A549 (cell line): Measurements from ENCODE around the gene C2orf69. TPM values are rescaled to one million over a fixed set of nuclear protein-coding genes. Genes with fewer than 3 reads are reported as not detected.

Experiments
- ATAC-seq, 2 experiments: fragments of 200-7000 bp in 1 of 2; fragments of >200 bp in 1 of 2; cut with Nextera tagmentation in 1 of 2; cut with Tn5 transposase in 1 of 2; 3 replicates each; pipeline versions ENCODE4 v1.8.0 to v1.9.1; 2018 to 2020; ENCODE audit warnings: mild to moderate bottlenecking in 1 of 2, moderate library complexity in 1 of 2
- CTCF ChIA-PET: fragments of 300-600 bp; sonication (Branson Sonifier 250); formaldehyde crosslinking; extraction: SDS; loops from one replicate; lab custom pipeline; 2021; ENCODE audit warnings: antibody characterized with exemption, inconsistent platforms; lab: Yijun Ruan, JAX
- POLR2A ChIA-PET: fragments of 350-600 bp; formaldehyde crosslinking; extraction: SDS; loops from one replicate; lab custom pipeline; 2021; ENCODE audit warnings: antibody characterized with exemption, inconsistent platforms; lab: Yijun Ruan, JAX
- DNase-seq, 2 experiments: peaks; one replicate each; pipeline versions ENCODE4 v3.0.0 to v3.0.0-alpha.2; 2011 to 2016; ENCODE audit warnings: low read depth in 1 of 2, low spot score in 1 of 2
- FAIRE-seq: peaks from 2 replicates; lab custom pipeline; 2011; peaks lifted over from hg19 to GRCh38; lab: Jason Lieb, UNC
- H3K27ac ChIP-seq, 2 experiments: fragments of >200 bp; sonication (Bioruptor Twin); formaldehyde crosslinking; 3 replicates each; pipeline ENCODE4 v1.5.1; 2016 to 2017
- H3K4me1 ChIP-seq: fragments of >200 bp; sonication (Bioruptor Twin); formaldehyde crosslinking; 3 replicates; pipeline ENCODE4 v1.6.1; 2016
- H3K4me2 ChIP-seq: fragments of >200 bp; sonication (Bioruptor Twin); formaldehyde crosslinking; 3 replicates; pipeline ENCODE4 v1.6.1; 2016
- H3K4me3 ChIP-seq: fragments of >200 bp; sonication (Bioruptor Twin); formaldehyde crosslinking; 3 replicates; pipeline ENCODE4 v1.5.1; 2016
- H3K9me3 ChIP-seq: fragments of >200 bp; sonication (Bioruptor Twin); formaldehyde crosslinking; 3 replicates; pipeline ENCODE4 v1.6.1; 2016
- CBX2 ChIP-seq: fragments of 200-600 bp; sonication (generic); IDR thresholded peaks from 2 replicates; pipeline ENCODE4 v1.6.1; 2016; ENCODE audit warnings: low read depth, mild to moderate bottlenecking, borderline replicate concordance
- CHD2 ChIP-seq: fragments of 150-350 bp; IDR thresholded peaks from 2 replicates; pipeline ENCODE4 v1.6.1; 2014; ENCODE audit warnings: low read length; ENCODE audit not compliant: partially characterized antibody
- HOXA7 ChIP-seq: fragments of 250-450 bp; sonication (Bioruptor Pico); IDR thresholded peaks from 2 replicates; pipeline ENCODE4 v1.5.0; 2020; ENCODE audit warnings: mild to moderate bottlenecking, moderate library complexity
- KDM5A ChIP-seq: fragments of 200-600 bp; sonication (generic); IDR thresholded peaks from 2 replicates; pipeline ENCODE4 v1.6.1; 2016; ENCODE audit warnings: antibody characterized with exemption, mild to moderate bottlenecking
- MAZ ChIP-seq: fragments of 150-350 bp; IDR thresholded peaks from 2 replicates; pipeline ENCODE4 v1.6.1; 2014; ENCODE audit warnings: antibody characterized with exemption, low read depth, low read length, borderline replicate concordance
- MYC ChIP-seq: IDR thresholded peaks from 2 replicates; pipeline ENCODE4 v1.6.1; 2012; ENCODE audit warnings: mild to moderate bottlenecking, inconsistent platforms, low read length, improper control_type of control experiment, borderline replicate concordance
- NFE2L2 ChIP-seq: fragments of 150-350 bp; conservative IDR thresholded peaks from 2 replicates; pipeline ENCODE4 v1.6.1; 2014; ENCODE audit warnings: low read length
- NPAS2 ChIP-seq: fragments of 250-450 bp; sonication (Bioruptor Pico); IDR thresholded peaks from 2 replicates; pipeline ENCODE4 v1.8.0; 2022; ENCODE audit warnings: mild to moderate bottlenecking, moderate library complexity, borderline replicate concordance
- PHF8 ChIP-seq: fragments of 200-600 bp; sonication (generic); IDR thresholded peaks from 2 replicates; pipeline ENCODE4 v1.6.1; 2016; ENCODE audit warnings: low read depth, mild to moderate bottlenecking, antibody characterized with exemption, moderate library complexity, borderline replicate concordance
- SREBF2 ChIP-seq: fragments of 450-650 bp; IDR thresholded peaks from 2 replicates; pipeline ENCODE4 v1.6.1; 2014; ENCODE audit warnings: mild to moderate bottlenecking, moderate library complexity
- TFCP2L1 ChIP-seq: fragments of 250-450 bp; sonication (Bioruptor Pico); IDR thresholded peaks from 2 replicates; pipeline ENCODE4 v1.5.0; 2021; ENCODE audit warnings: mild to moderate bottlenecking
- TP53 ChIP-seq: fragments of 250-450 bp; sonication (Bioruptor Pico); IDR thresholded peaks from 2 replicates; pipeline ENCODE4 v1.5.0; 2021; ENCODE audit warnings: mild to moderate bottlenecking, moderate library complexity
- ZC3H11A ChIP-seq: fragments of 450-650 bp; IDR thresholded peaks from 2 replicates; pipeline ENCODE4 v1.6.1; 2014; ENCODE audit warnings: antibody characterized with exemption, mild to moderate bottlenecking
- ZFP36 ChIP-seq: fragments of 450-650 bp; IDR thresholded peaks from 2 replicates; pipeline ENCODE4 v1.6.1; 2014; ENCODE audit warnings: borderline replicate concordance; ENCODE audit not compliant: partially characterized antibody
- WGBS: methylation state at CpG from one replicate; pipeline ENCODE4 v1.1.6; 2017; ENCODE audit errors: missing lambda C conversion rate; 5-methylcytosine and 5-hydroxymethylcytosine counted together
- polyA plus RNA-seq, 4 experiments: library from polyadenylated mRNA; depleted of rRNA in 3 of 4; stranded (reverse); fragments of >200 nt; fragmentation: RNase III in 1 of 4; extraction: RNeasy Plus Mini Kit Qiagen cat#74134 plus additional on column Dnase treatment in 1 of 4; gene quantifications; 2 replicates in 3 of 4; 3 replicates in 1 of 4; pipeline ENCODE4 v1.2.3, GENCODE V29; 2011 to 2017
- TF ChIP-seq, protein P1 (sequence below): fragments of >200 bp; sonication (Bioruptor Twin); formaldehyde crosslinking; IDR thresholded peaks from 2 replicates; pipeline ENCODE4 v1.6.1; 2016
- TF ChIP-seq, protein P2 (sequence below): fragments of >200 bp; sonication (Bioruptor Twin); formaldehyde crosslinking; IDR thresholded peaks from 3 replicates; pipeline ENCODE4 v1.5.1; 2016
- TF ChIP-seq, protein P3 (sequence below): fragments of >200 bp; sonication (Bioruptor Twin); formaldehyde crosslinking; IDR thresholded peaks from 3 replicates; pipeline ENCODE4 v1.6.1; 2016
- TF ChIP-seq, protein P4 (sequence below): fragments of 150-350 bp; IDR thresholded peaks from 2 replicates; pipeline ENCODE4 v1.6.1; 2014; ENCODE audit warnings: low read depth, mild to moderate bottlenecking, low read length

The C2orf69 gene
- polyA plus RNA-seq, 2 of the 4 experiments (the other 2 are of a cell fraction), result 9.3 to 9.9 TPM

DNA sequence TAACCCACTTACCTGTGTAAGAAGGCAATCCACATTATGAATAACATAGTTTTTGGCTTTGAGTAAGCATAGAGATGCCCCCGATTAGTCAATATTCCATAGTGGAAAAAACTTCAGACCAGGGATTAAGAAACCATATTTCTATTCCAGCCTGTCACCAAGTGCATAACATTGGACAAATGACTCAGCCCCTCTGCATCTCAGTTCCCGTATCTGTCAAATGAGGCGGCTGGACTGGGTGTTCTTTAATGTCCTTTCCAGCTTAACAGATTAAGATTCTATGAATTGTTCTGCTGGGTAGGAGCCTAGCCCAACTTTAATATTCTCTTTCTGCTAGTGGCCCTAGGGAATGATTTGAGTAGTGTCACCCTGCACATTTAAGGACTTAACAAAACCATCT lies 48.3 kb upstream of the C2orf69 start:
- H3K4me3 ChIP-seq, result no peak overlapping the region
- FAIRE-seq (no peak), DNase-seq (no peak), ATAC-seq (peak in 1 of 2 experiments; percentile 56; a peak in 1 of 6 replicates)
- ChIA-PET CTCF (interaction anchor here (1.3 to 1.5 kb wide), 3 partner anchors 8 to 158 kb away, joined by 3 to 5 read pairs (median 5); no protein-coding TSS in a partner anchor), POLR2A (no interaction called here)
- no peak overlapping the region for H3K27ac ChIP-seq
- no peaks in the 10 kb centered on the region for H3K4me1 ChIP-seq
- no peaks in the 10 kb centered on the region for H3K9me3 ChIP-seq
- TF ChIP-seq ZC3H11A (no peak), CBX2 (no peak), TP53 (CRISPR knock-in tag) (no peak), NPAS2 (CRISPR knock-in tag) (no peak)
- TF ChIP-seq, protein P1, sequence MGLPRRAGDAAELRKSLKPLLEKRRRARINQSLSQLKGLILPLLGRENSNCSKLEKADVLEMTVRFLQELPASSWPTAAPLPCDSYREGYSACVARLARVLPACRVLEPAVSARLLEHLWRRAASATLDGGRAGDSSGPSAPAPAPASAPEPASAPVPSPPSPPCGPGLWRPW, result no peak
- TF ChIP-seq, protein P2, sequence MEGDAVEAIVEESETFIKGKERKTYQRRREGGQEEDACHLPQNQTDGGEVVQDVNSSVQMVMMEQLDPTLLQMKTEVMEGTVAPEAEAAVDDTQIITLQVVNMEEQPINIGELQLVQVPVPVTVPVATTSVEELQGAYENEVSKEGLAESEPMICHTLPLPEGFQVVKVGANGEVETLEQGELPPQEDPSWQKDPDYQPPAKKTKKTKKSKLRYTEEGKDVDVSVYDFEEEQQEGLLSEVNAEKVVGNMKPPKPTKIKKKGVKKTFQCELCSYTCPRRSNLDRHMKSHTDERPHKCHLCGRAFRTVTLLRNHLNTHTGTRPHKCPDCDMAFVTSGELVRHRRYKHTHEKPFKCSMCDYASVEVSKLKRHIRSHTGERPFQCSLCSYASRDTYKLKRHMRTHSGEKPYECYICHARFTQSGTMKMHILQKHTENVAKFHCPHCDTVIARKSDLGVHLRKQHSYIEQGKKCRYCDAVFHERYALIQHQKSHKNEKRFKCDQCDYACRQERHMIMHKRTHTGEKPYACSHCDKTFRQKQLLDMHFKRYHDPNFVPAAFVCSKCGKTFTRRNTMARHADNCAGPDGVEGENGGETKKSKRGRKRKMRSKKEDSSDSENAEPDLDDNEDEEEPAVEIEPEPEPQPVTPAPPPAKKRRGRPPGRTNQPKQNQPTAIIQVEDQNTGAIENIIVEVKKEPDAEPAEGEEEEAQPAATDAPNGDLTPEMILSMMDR, result no peak
- TF ChIP-seq, protein P3, sequence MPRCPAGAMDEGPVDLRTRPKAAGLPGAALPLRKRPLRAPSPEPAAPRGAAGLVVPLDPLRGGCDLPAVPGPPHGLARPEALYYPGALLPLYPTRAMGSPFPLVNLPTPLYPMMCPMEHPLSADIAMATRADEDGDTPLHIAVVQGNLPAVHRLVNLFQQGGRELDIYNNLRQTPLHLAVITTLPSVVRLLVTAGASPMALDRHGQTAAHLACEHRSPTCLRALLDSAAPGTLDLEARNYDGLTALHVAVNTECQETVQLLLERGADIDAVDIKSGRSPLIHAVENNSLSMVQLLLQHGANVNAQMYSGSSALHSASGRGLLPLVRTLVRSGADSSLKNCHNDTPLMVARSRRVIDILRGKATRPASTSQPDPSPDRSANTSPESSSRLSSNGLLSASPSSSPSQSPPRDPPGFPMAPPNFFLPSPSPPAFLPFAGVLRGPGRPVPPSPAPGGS, result no peak
- no peak overlapping the region for H3K4me2 ChIP-seq
- WGBS, result 30% methylated on average over 3 of the region's 3 CpGs

DNA sequence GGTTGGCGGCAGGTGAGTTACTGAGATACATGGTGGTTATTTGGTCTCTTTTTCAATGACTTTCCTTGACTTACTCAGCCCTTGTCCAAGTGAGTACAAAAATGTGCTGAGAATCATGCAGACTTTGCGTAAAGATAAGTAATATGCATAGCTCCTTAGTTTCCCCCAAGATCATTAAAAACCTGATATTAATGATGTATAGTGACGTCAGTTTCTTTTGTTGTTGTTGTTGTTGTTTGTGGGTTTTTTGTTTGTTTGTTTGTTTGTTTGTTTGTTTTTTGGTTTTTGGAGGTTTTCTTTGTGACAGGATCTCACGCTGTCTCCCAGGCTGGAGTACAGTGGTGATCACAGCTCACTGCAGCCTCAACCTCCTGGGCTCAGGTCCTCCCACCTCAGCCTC lies 45.2 kb upstream of the C2orf69 start:
- 76% methylated on average over 4 of the region's 4 CpGs for WGBS
- no peak overlapping the region for H3K27ac ChIP-seq
- ChIA-PET CTCF (interaction anchor here (0.8 to 1.7 kb wide), 3 partner anchors 12 to 162 kb away, joined by 3 to 4 read pairs (median 4); no protein-coding TSS in a partner anchor), POLR2A (interaction anchor here (0.5 kb wide), 1 partner anchor 20 kb away, joined by 8 read pairs; no protein-coding TSS in a partner anchor)
- ATAC-seq (no peak), DNase-seq (no peak), FAIRE-seq (no peak)
- H3K4me2 ChIP-seq, result no peak overlapping the region
- H3K4me3 ChIP-seq, result no peak overlapping the region
- no peaks in the 10 kb centered on the region for H3K4me1 ChIP-seq
- H3K9me3 ChIP-seq, result no peaks in the 10 kb centered on the region
- TF ChIP-seq PHF8, result no peak
- TF ChIP-seq TFCP2L1, result no peak
- no peak for TF ChIP-seq MYC
- no peak for TF ChIP-seq SREBF2
- TF ChIP-seq KDM5A, result no peak
- TF ChIP-seq ZFP36, result no peak
- no peak for TF ChIP-seq CHD2
- TF ChIP-seq HOXA7, result no peak
- no peak for TF ChIP-seq TP53 (CRISPR knock-in tag)
- TF ChIP-seq MAZ, result no peak
- TF ChIP-seq NFE2L2, result no peak
- TF ChIP-seq, protein P4, sequence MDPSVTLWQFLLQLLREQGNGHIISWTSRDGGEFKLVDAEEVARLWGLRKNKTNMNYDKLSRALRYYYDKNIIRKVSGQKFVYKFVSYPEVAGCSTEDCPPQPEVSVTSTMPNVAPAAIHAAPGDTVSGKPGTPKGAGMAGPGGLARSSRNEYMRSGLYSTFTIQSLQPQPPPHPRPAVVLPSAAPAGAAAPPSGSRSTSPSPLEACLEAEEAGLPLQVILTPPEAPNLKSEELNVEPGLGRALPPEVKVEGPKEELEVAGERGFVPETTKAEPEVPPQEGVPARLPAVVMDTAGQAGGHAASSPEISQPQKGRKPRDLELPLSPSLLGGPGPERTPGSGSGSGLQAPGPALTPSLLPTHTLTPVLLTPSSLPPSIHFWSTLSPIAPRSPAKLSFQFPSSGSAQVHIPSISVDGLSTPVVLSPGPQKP, result no peak
- TF ChIP-seq, all 56 proteins: peak for 0
